ENCODE measurements around the gene SLC19A2. TPM values are rescaled to one million over a fixed set of nuclear protein-coding genes. Genes with fewer than 3 reads are reported as not detected.

SLC19A2 gene
- total and polyA plus RNA-seq, 2 of the 13 experiments (the other 11 are each of a cell fraction or from before 2014, with no cell fraction given), result 30.4 to 56.0 TPM

DNA sequence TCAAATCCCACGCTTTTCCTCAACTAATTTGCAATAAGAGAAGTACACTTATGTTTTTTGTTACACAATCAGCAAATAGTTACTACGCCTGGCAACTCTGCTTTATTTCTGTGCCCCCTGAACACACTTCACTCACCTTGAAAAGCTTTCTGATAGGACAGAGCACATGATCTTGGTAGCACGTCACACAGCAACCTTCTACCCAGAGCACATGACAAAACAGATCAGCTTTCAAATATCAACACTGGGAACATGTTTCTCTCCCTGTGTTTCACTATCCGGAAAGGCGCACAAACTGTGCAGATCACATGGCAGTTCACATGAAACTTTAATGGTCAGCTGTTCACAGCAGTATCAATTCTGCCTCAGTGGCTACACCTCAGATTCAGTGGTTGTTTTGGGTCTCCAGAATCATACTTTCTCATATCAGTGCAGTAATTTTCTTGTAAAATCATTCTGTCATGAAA, 2.2 kb downstream of the SLC19A2 start (continued):
- no peak for TF ChIP-seq ZNF441 (CRISPR knock-in tag; IDR thresholded peaks at IDR 0.05; ENCODE audit: borderline replicate concordance)
- no peak for TF ChIP-seq NR2F2 (IDR thresholded peaks at IDR 0.05; ENCODE audit: borderline replicate concordance, low read depth)
- no peak for TF ChIP-seq ARNT2 (CRISPR knock-in tag; IDR thresholded peaks at IDR 0.05; ENCODE audit: low read depth)
- peak; percentile 40; the same call in 1 of the 2 replicates for TF ChIP-seq HDAC2 (CRISPR knock-in tag; IDR thresholded peaks at IDR 0.05)
- no peak for TF ChIP-seq ZNF768 (CRISPR knock-in tag; IDR thresholded peaks at IDR 0.05)
- no peak for TF ChIP-seq ZNF879 (CRISPR knock-in tag; IDR thresholded peaks at IDR 0.05)
- TF ChIP-seq XRCC5 (optimal IDR thresholded peaks at IDR 0.05; ENCODE audit: low read length), result no peak
- TF ChIP-seq JUND (CRISPR knock-in tag; IDR thresholded peaks at IDR 0.05), result no peak
- TF ChIP-seq, protein P1, sequence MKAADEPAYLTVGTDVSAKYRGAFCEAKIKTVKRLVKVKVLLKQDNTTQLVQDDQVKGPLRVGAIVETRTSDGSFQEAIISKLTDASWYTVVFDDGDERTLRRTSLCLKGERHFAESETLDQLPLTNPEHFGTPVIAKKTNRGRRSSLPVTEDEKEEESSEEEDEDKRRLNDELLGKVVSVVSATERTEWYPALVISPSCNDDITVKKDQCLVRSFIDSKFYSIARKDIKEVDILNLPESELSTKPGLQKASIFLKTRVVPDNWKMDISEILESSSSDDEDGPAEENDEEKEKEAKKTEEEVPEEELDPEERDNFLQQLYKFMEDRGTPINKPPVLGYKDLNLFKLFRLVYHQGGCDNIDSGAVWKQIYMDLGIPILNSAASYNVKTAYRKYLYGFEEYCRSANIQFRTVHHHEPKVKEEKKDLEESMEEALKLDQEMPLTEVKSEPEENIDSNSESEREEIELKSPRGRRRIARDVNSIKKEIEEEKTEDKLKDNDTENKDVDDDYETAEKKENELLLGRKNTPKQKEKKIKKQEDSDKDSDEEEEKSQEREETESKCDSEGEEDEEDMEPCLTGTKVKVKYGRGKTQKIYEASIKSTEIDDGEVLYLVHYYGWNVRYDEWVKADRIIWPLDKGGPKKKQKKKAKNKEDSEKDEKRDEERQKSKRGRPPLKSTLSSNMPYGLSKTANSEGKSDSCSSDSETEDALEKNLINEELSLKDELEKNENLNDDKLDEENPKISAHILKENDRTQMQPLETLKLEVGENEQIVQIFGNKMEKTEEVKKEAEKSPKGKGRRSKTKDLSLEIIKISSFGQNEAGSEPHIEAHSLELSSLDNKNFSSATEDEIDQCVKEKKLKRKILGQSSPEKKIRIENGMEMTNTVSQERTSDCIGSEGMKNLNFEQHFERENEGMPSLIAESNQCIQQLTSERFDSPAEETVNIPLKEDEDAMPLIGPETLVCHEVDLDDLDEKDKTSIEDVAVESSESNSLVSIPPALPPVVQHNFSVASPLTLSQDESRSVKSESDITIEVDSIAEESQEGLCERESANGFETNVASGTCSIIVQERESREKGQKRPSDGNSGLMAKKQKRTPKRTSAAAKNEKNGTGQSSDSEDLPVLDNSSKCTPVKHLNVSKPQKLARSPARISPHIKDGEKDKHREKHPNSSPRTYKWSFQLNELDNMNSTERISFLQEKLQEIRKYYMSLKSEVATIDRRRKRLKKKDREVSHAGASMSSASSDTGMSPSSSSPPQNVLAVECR (CRISPR knock-in tag; IDR thresholded peaks at IDR 0.05; ENCODE audit: borderline replicate concordance), result peak; percentile 71
- TF ChIP-seq LCORL (IDR thresholded peaks at IDR 0.05), result no peak
- no peak; the same call in 1 of the 2 replicates for TF ChIP-seq LCORL (CRISPR knock-in tag; IDR thresholded peaks at IDR 0.05)
- TF ChIP-seq HNRNPL (IDR thresholded peaks at IDR 0.05; ENCODE audit: low read depth, low read length), result no peak
- no peak for TF ChIP-seq ZSCAN21 (CRISPR knock-in tag; IDR thresholded peaks at IDR 0.05; ENCODE audit: borderline replicate concordance)
- TF ChIP-seq AHR (CRISPR knock-in tag; IDR thresholded peaks at IDR 0.05), result no peak
- TF ChIP-seq, protein P2, sequence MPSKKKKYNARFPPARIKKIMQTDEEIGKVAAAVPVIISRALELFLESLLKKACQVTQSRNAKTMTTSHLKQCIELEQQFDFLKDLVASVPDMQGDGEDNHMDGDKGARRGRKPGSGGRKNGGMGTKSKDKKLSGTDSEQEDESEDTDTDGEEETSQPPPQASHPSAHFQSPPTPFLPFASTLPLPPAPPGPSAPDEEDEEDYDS (CRISPR knock-in tag; IDR thresholded peaks at IDR 0.05), result peak; percentile 50; the same call in 1 of the 2 replicates
- TF ChIP-seq ZBTB7A (CRISPR knock-in tag; IDR thresholded peaks at IDR 0.05), result no peak
- TF ChIP-seq, protein P3, sequence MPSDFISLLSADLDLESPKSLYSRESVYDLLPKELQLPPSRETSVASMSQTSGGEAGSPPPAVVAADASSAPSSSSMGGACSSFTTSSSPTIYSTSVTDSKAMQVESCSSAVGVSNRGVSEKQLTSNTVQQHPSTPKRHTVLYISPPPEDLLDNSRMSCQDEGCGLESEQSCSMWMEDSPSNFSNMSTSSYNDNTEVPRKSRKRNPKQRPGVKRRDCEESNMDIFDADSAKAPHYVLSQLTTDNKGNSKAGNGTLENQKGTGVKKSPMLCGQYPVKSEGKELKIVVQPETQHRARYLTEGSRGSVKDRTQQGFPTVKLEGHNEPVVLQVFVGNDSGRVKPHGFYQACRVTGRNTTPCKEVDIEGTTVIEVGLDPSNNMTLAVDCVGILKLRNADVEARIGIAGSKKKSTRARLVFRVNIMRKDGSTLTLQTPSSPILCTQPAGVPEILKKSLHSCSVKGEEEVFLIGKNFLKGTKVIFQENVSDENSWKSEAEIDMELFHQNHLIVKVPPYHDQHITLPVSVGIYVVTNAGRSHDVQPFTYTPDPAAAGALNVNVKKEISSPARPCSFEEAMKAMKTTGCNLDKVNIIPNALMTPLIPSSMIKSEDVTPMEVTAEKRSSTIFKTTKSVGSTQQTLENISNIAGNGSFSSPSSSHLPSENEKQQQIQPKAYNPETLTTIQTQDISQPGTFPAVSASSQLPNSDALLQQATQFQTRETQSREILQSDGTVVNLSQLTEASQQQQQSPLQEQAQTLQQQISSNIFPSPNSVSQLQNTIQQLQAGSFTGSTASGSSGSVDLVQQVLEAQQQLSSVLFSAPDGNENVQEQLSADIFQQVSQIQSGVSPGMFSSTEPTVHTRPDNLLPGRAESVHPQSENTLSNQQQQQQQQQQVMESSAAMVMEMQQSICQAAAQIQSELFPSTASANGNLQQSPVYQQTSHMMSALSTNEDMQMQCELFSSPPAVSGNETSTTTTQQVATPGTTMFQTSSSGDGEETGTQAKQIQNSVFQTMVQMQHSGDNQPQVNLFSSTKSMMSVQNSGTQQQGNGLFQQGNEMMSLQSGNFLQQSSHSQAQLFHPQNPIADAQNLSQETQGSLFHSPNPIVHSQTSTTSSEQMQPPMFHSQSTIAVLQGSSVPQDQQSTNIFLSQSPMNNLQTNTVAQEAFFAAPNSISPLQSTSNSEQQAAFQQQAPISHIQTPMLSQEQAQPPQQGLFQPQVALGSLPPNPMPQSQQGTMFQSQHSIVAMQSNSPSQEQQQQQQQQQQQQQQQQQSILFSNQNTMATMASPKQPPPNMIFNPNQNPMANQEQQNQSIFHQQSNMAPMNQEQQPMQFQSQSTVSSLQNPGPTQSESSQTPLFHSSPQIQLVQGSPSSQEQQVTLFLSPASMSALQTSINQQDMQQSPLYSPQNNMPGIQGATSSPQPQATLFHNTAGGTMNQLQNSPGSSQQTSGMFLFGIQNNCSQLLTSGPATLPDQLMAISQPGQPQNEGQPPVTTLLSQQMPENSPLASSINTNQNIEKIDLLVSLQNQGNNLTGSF (CRISPR knock-in tag; IDR thresholded peaks at IDR 0.05), result no peak
- no peak for TF ChIP-seq DMAP1 (CRISPR knock-in tag; IDR thresholded peaks at IDR 0.05)
- TF ChIP-seq, protein P4, sequence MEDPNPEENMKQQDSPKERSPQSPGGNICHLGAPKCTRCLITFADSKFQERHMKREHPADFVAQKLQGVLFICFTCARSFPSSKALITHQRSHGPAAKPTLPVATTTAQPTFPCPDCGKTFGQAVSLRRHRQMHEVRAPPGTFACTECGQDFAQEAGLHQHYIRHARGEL (CRISPR knock-in tag; IDR thresholded peaks at IDR 0.05), result no peak
- TF ChIP-seq ARNTL (CRISPR knock-in tag; IDR thresholded peaks at IDR 0.05), result no peak

Data from HepG2 (cell line).